Progenitor cell of endocrine pancreas (in vitro differentiated cells): ENCODE results near the gene PTPRU. TPM values are rescaled to one million over a fixed set of nuclear protein-coding genes. Genes with fewer than 3 reads are reported as not detected.
"Not testable (repeated sequence)": the region's sequence is repeated elsewhere in the genome, so short reads cannot be mapped to it uniquely, and the experiment has no call there.

Experiments
- DNase-seq: peaks from one replicate; pipeline ENCODE4 v3.0.0; 2021; ENCODE audit warnings: low spot score; ENCODE audit not compliant: unreplicated experiment
- H3K27ac Mint-ChIP-seq: 2 replicates; pipeline ENCODE4 v1.8.0; 2021; ENCODE audit warnings: mild to moderate bottlenecking, moderate library complexity, mixed read lengths
- H3K27me3 Mint-ChIP-seq: 2 replicates; pipeline ENCODE4 v1.8.0; 2021; ENCODE audit warnings: mixed read lengths
- H3K36me3 Mint-ChIP-seq: 2 replicates; pipeline ENCODE4 v1.8.0; 2022; ENCODE audit warnings: mixed read lengths; ENCODE audit not compliant: insufficient read depth
- H3K4me1 Mint-ChIP-seq: 2 replicates; pipeline ENCODE4 v1.8.0; 2021; ENCODE audit warnings: low read depth, mixed read lengths
- H3K4me3 Mint-ChIP-seq: 2 replicates; pipeline ENCODE4 v1.8.0; 2021; ENCODE audit warnings: low read depth, mild to moderate bottlenecking, moderate library complexity, mixed read lengths
- H3K9me3 Mint-ChIP-seq: 2 replicates; pipeline ENCODE4 v1.8.0; 2021; ENCODE audit warnings: low read depth, mixed read lengths
- total RNA-seq: library from RNA; stranded (reverse); gene quantifications from 2 replicates; pipeline ENCODE4 v1.2.1, GENCODE V29; 2021
- TF ChIP-seq, protein P1 (sequence below): fragments of 200-600 bp; sonication (generic); IDR thresholded peaks from one replicate; pipeline ENCODE4 v1.5.0; 2021; ENCODE audit warnings: antibody characterized with exemption, mild to moderate bottlenecking; ENCODE audit not compliant: unreplicated experiment

PTPRU gene
- total RNA-seq, 1 donor from 2014 or later, result 79.4 TPM

DNA sequence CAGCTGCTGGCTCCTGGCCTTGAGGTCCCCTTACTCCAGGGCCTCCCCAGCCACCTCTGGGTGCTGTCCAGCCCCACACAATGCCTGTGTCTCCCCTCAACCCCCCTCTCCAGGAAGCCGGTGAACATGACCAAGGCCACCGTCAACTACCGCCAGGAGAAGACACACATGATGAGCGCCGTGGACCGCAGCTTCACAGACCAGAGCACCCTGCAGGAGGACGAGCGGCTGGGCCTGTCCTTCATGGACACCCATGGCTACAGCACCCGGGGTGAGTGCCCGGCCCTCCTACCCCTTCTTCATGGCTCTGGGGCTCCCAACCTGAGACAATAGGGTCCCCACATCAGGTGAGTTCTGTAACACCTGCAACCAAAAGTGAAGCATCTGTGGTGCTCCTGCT lies 55.4 kb downstream of the PTPRU start:
- no peak overlapping the region for H3K27ac Mint-ChIP-seq
- peaks cover 21% of the 10 kb centered on the region for H3K36me3 Mint-ChIP-seq
- no peak for DNase-seq
- H3K4me3 Mint-ChIP-seq, result no peak overlapping the region
- H3K27me3 Mint-ChIP-seq, result no peaks in the 10 kb centered on the region
- H3K4me1 Mint-ChIP-seq, result no peaks in the 10 kb centered on the region
- TF ChIP-seq, protein P1, sequence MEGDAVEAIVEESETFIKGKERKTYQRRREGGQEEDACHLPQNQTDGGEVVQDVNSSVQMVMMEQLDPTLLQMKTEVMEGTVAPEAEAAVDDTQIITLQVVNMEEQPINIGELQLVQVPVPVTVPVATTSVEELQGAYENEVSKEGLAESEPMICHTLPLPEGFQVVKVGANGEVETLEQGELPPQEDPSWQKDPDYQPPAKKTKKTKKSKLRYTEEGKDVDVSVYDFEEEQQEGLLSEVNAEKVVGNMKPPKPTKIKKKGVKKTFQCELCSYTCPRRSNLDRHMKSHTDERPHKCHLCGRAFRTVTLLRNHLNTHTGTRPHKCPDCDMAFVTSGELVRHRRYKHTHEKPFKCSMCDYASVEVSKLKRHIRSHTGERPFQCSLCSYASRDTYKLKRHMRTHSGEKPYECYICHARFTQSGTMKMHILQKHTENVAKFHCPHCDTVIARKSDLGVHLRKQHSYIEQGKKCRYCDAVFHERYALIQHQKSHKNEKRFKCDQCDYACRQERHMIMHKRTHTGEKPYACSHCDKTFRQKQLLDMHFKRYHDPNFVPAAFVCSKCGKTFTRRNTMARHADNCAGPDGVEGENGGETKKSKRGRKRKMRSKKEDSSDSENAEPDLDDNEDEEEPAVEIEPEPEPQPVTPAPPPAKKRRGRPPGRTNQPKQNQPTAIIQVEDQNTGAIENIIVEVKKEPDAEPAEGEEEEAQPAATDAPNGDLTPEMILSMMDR, result no peak
- no peaks in the 10 kb centered on the region for H3K9me3 Mint-ChIP-seq

DNA sequence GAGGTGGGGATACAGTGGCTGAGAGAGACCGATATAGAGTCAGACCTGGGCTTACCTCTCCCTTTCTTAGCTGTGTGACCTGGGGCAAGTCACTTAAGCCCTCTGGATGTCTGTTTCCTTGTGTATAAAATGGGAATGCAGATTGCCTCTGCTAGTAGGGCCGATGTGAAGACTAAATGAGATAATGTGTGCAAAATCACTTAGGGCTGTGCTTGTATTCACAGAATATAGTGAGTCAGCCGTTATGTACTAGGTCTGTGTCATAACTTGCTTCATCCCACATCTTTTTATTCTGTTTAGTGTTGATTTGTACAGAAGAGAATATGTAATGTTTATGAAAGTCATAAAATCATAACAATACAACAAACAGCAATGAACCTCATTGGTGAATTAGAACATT lies 56.0 kb downstream of the PTPRU start:
- no peak for DNase-seq
- Mint-ChIP-seq H3K4me3 (no peak overlapping the region), H3K9me3 (no peaks in the 10 kb centered on the region)

DNA sequence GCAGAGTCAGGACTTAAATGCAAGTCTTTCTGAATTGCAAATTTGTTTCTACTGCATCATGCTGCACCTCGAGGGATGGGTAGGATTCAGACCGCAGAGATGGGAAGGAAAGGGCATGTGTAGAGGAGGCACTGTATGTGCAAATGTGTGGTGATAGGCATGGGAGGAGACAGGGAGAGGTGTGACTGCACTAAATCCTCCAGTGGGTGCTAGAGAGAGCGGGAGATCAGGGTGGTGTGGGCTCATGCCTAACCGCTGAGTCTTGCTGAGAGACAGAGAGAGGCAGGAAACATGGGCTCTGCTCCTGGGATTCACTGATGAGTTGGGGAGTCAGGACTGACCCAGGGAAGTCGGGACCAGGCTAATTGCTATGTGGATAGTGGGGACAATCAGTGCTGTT lies 61.1 kb downstream of the PTPRU start:
- H3K27ac Mint-ChIP-seq, result no peak overlapping the region
- TF ChIP-seq, protein P1, result no peak

More for the DNA sequence above, 56.0 kb downstream of the PTPRU start:
- peaks cover 22% of the 10 kb centered on the region for H3K36me3 Mint-ChIP-seq
- no peak overlapping the region for H3K27ac Mint-ChIP-seq
- no peaks in the 10 kb centered on the region for H3K27me3 Mint-ChIP-seq
- TF ChIP-seq, protein P1, result no peak
- no peaks in the 10 kb centered on the region for H3K4me1 Mint-ChIP-seq

DNA sequence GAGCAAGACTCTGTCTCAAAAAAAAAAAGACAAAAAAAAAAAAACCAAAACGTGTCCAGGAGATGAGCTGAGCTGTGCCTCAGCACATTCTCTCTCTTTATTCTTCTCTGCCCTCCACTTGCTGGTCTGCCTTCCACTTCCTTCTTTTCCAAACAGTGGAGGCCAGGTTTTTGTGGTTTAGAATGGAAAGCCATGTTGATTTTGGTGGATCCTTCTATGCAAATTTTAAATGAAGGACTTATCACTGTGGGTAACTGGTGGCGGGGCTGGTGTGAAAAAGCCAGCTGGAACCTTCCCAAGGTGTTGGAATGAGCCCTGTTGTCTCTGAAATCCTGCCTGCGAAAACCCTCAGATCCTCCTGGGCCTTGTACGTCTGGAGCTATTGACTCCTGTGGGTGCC lies 61.9 kb downstream of the PTPRU start:
- Mint-ChIP-seq H3K9me3 (no peaks in the 10 kb centered on the region), H3K36me3 (peaks cover 31% of the 10 kb centered on the region), H3K4me3 (no peak overlapping the region), H3K27ac (no peak overlapping the region), H3K27me3 (no peaks in the 10 kb centered on the region), H3K4me1 (peaks cover under 1% of the 10 kb centered on the region)
- TF ChIP-seq, protein P1, result no peak
- no peak for DNase-seq

More for the DNA sequence above, 61.1 kb downstream of the PTPRU start:
- H3K36me3 Mint-ChIP-seq, result peaks cover 33% of the 10 kb centered on the region
- no peaks in the 10 kb centered on the region for H3K4me1 Mint-ChIP-seq
- no peaks in the 10 kb centered on the region for H3K27me3 Mint-ChIP-seq
- no peaks in the 10 kb centered on the region for H3K9me3 Mint-ChIP-seq
- H3K4me3 Mint-ChIP-seq, result no peak overlapping the region
- no peak for DNase-seq

DNA sequence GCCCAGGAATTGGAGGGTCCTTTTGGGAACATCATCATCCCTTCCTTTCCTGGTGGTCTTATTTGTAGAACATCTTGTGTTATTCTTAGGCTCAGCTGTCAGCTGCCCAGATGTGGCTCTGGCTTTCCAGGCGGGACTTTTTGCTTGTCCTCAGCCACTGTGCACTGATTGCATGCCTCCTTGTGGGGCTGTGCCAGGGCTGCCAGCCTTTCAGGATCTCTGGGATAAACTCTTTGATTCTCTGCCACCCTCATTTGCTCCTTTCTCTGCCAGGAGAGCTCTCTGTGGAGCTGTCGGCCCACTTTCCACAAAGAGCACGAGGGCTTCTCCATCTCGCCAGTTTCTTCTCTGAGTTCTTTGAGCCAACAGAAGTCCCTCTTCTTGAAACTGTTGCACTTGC lies 63.1 kb downstream of the PTPRU start:
- TF ChIP-seq, protein P1, result no peak
- H3K4me3 Mint-ChIP-seq, result no peak overlapping the region
- peaks cover 29% of the 10 kb centered on the region for H3K36me3 Mint-ChIP-seq
- no peaks in the 10 kb centered on the region for H3K9me3 Mint-ChIP-seq
- no peaks in the 10 kb centered on the region for H3K27me3 Mint-ChIP-seq
- H3K4me1 Mint-ChIP-seq, result peaks cover 9% of the 10 kb centered on the region
- no peak for DNase-seq
- no peak overlapping the region for H3K27ac Mint-ChIP-seq

DNA sequence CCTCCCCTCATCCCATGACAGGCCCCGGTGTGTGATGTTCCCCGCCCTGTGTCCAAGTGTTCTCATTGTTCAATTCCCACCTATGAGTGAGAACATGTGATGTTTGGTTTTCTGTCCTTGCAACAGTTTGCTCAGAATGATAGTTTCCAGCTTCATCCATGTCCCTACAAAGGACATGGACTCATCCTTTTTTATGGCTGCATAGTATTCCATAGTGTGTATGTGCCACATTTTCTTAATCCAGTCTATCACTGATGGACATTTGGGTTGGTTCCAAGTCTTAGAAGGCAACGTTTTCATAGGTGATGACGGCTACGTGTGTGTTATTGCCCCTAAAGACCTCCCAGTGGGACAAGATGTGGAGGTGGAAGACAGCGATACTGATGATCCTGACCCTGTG lies 65.4 kb downstream of the PTPRU start:
- Mint-ChIP-seq H3K4me1 (peaks cover 11% of the 10 kb centered on the region), H3K36me3 (peaks cover 27% of the 10 kb centered on the region)
- H3K4me3 Mint-ChIP-seq, H3K27ac Mint-ChIP-seq, DNase-seq, H3K9me3 Mint-ChIP-seq, H3K27me3 Mint-ChIP-seq: not testable (repeated sequence)
